ENCODE data around the gene SCFD1. TPM values are rescaled to one million over a fixed set of nuclear protein-coding genes. Genes with fewer than 3 reads are reported as not detected.
A peak's percentile ranks its signal among the peaks of the same experiment; 100 is the strongest.
"Not testable (repeated sequence)": the region's sequence is repeated elsewhere in the genome, so short reads cannot be mapped to it uniquely, and the experiment has no call there.

Gene SCFD1
- total RNA-seq, 8 experiments from 2014 or later, result 45.4 to 103 (median 76.1) TPM

DNA sequence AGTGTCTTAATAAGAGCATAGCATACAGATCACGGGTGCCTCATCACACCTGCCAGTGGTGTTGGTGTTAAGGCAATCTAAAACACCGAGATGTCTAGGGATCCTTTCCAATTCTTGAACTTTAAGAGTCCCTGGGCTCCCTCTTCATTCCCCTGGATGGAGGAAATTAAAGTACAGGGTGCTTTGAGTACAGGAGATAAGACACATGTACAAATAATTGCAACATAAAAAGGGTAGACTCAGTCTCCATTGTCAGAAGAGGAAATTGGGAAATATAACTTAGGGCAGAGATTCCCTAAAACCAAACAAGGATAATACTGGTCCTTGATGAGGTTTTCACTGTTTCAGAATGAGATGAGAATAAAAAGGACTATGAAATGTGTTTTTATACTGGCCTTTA lies 34.9 kb downstream of the SCFD1 start:
- ATAC-seq (replicated peaks in 6 of 8), result no peak
- Histone ChIP-seq H3K4me1 (replicated peaks in 1 of 2) (no peaks in the 10 kb centered on the region), H3K4me3 (no peak overlapping the region), H3K27ac (no peak overlapping the region)
- in situ Hi-C loops (cut with MboI; ENCODE audit: low pct_unique_long_range_greater_than_20kb in 2 of 9, low sequenced_read_pairs in 9 of 9, unreplicated experiment in 9 of 9), result no loop called here
- 53 to 100% (median 79%) methylated on average over 1 to 2 of the region's 2 CpGs; no CpG with 5 or more reads in 2 of the 10 experiments for WGBS, 10 experiments

DNA sequence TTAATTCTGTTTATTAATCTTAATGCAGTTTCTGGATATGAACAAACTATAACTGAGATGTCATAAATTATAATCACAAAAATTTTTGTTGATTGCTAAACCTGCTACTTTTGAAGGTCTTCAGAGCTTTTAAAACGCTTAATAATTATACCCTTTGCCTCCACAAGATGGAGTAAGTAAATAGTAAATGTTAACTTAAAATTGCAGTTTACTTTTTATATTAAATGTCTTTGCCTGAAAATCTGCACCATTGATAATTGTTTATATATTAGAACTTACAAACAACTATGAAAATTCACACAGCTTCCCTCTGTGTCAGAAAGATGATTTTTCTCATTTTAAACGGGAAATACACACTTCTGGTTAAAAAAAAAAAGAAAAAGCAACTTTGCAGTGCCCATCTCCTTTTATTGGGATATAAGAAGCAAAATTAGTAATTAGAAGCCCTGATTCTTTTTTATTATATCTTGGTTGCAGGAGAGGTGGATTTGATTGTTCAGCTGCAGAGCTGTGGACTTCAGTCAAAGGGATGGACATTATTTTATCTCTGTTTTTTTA lies 35.6 kb downstream of the SCFD1 start:
- no peak for ATAC-seq (replicated peaks in 6 of 8)
- WGBS, 10 experiments, result 15 to 94% (median 73%) methylated on average over 1 to 2 of the region's 2 CpGs
- in situ Hi-C loops (cut with MboI; ENCODE audit: low pct_unique_long_range_greater_than_20kb in 2 of 9, low sequenced_read_pairs in 9 of 9, unreplicated experiment in 9 of 9), result no loop called here
- no peak overlapping the region for H3K27ac ChIP-seq
- H3K4me3 ChIP-seq, result no peak overlapping the region
- H3K4me1 ChIP-seq (replicated peaks in 1 of 2), result no peaks in the 10 kb centered on the region

DNA sequence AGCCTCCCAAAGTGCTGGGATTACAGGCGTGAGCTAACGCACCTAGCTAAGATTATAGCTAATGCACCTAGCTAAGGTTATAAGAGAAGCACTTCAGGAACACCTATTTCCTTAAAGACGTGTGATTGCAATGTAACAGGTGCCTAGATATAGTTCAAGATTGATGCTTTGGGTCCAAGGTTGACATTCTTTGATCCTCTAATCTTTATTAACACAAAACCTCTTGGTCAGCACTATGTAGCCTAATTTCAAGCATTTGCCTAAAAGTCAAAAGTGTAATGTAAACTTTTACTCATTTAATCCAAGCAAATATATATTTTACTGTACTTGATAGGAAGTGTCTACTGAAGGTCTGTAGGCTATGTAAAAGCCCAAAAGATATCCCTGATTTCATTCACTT lies 36.5 kb downstream of the SCFD1 start:
- no peak for ATAC-seq (replicated peaks in 6 of 8)
- 81 to 100% (median 90%) methylated on average over 1 to 3 of the region's 3 CpGs; no CpG with 5 or more reads in 5 of the 10 experiments for WGBS, 10 experiments
- Histone ChIP-seq H3K4me1 (replicated peaks in 1 of 2) (no peaks in the 10 kb centered on the region), H3K4me3 (no peak overlapping the region), H3K27ac (no peak overlapping the region)
- in situ Hi-C loops (cut with MboI; ENCODE audit: low pct_unique_long_range_greater_than_20kb in 2 of 9, low sequenced_read_pairs in 9 of 9, unreplicated experiment in 9 of 9), result no loop called here

DNA sequence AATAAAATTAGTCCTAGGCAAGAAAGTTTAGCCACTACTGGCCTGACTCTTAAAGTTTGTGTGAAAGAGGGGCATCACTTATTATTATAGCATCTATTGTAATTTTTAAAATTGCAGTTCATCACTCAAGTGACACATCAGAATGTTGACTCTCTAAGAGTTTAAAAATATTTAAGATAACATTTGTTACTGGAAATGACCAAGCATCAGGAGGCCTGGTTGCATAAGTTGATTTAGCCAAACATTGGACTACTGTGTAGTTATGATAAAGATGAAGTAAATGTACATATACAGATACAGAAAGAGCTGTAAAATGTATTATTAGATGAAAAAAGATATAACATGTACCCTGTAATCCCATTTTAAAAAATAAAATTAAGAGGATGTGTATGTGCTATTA lies 47.5 kb downstream of the SCFD1 start:
- ATAC-seq (replicated peaks in 6 of 8), result no peak
- in situ Hi-C loops (cut with MboI; ENCODE audit: low pct_unique_long_range_greater_than_20kb in 2 of 9, low sequenced_read_pairs in 9 of 9, unreplicated experiment in 9 of 9), result no loop called here
- H3K27ac ChIP-seq, result no peak overlapping the region
- no peak overlapping the region for H3K4me3 ChIP-seq
- no peaks in the 10 kb centered on the region for H3K4me1 ChIP-seq (replicated peaks in 1 of 2)

DNA sequence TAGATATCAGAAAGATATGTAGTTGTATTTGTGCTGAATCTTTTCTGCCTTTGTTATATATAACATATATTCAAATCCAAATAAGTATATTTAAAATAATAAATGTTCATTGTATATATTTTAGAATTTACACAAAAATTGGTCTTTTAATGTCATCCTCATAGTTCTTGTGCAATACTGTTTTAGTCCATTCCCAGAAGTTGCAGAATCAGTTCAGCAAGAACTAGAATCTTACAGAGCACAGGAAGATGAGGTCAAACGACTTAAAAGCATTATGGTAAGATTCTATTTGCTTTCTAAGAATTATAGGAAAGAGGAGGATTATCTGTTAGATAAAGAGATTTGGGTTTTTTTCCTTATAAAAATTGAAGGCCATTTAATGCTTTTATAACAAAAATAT lies 51.0 kb downstream of the SCFD1 start:
- WGBS, 10 experiments, result 90 to 100% (median 100%) methylated on average over 1 of the region's 1 CpG; no CpG with 5 or more reads in 1 of the 10 experiments
- Histone ChIP-seq H3K27ac (no peak overlapping the region), H3K4me3 (no peak overlapping the region), H3K4me1 (replicated peaks in 1 of 2) (no peaks in the 10 kb centered on the region)
- no peak for ATAC-seq (replicated peaks in 6 of 8)
- in situ Hi-C loops (cut with MboI; ENCODE audit: low pct_unique_long_range_greater_than_20kb in 2 of 9, low sequenced_read_pairs in 9 of 9, unreplicated experiment in 9 of 9), result no loop called here

DNA sequence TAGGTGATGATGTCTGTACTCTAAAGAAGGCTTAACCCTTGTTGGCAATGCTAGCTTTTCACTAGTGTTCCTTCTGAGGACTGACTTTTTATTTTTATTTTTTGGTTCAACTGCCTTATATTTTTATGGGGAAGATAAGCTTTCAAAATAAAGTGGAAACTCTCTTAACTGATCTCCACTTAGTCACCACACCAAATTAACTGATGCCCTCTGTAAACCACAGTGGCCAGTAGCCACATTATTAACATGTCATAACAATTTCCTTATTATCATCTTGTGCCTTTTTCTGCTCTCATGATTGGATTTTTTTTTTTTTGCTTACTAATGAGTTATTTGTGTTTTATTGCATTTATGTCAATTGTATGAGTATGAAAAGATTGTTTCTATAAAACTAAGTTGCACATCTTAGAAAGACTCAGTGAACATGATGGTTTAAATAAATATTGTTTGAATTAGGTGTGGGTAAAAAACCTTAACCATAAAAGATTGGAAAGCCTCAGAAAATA lies 56.9 kb downstream of the SCFD1 start:
- no peak overlapping the region for H3K4me3 ChIP-seq
- in situ Hi-C loops (cut with MboI; ENCODE audit: low pct_unique_long_range_greater_than_20kb in 2 of 9, low sequenced_read_pairs in 9 of 9, unreplicated experiment in 9 of 9), result no loop called here
- no peak overlapping the region for H3K27ac ChIP-seq
- H3K4me1 ChIP-seq (replicated peaks in 1 of 2), result no peaks in the 10 kb centered on the region
- no peak for ATAC-seq (replicated peaks in 6 of 8)

DNA sequence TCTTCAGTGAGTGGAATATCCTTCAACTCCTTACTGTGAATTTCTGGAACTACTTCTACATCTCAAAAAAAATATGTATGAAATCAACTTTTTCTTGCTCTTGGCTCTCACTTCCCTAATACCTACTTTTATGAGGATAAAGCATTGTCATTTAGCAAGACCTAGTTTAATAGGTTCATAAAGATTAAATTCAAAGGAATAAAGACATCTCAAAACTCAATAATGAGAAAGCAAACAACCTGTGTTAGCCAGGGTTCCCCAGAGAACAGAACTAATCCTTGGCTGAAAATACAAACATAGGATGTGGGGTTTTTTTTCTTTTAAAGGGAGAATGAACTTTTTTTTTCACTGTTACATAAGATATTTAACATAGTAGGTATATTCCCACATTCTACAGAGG lies 57.9 kb downstream of the SCFD1 start:
- Histone ChIP-seq H3K27ac (no peak overlapping the region), H3K4me1 (replicated peaks in 1 of 2) (no peaks in the 10 kb centered on the region), H3K4me3 (no peak overlapping the region)
- in situ Hi-C loops (cut with MboI; ENCODE audit: low pct_unique_long_range_greater_than_20kb in 2 of 9, low sequenced_read_pairs in 9 of 9, unreplicated experiment in 9 of 9), result no loop called here
- no peak for ATAC-seq (replicated peaks in 6 of 8)

DNA sequence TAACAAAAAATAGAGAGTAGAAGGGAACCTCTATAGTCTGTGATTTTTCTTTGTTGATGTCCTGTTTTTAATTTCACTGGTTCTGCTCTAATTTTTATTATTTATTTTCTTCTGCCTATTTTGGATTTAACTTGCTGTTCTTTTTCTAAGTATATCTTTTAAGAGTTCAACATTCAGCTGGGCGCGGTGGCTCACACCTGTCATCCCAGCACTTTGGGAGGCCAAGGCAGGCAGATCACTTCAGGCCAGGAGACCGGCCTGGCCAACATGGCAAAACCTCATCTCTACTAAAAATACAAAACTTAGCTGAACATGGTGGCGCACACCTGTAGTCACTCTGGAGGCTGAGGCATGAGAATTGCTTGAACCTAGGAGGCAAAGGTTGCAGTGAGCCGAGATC lies 58.7 kb downstream of the SCFD1 start:
- 96 to 100% (median 100%) methylated on average over 2 to 5 of the region's 5 CpGs; no CpG with 5 or more reads in 1 of the 10 experiments for WGBS, 10 experiments
- H3K4me1 ChIP-seq (replicated peaks in 1 of 2); H3K4me3 ChIP-seq; in situ Hi-C loops (cut with MboI; ENCODE audit: low pct_unique_long_range_greater_than_20kb in 2 of 9, low sequenced_read_pairs in 9 of 9, unreplicated experiment in 9 of 9); H3K27ac ChIP-seq; ATAC-seq (replicated peaks in 6 of 8): not testable (repeated sequence)

DNA sequence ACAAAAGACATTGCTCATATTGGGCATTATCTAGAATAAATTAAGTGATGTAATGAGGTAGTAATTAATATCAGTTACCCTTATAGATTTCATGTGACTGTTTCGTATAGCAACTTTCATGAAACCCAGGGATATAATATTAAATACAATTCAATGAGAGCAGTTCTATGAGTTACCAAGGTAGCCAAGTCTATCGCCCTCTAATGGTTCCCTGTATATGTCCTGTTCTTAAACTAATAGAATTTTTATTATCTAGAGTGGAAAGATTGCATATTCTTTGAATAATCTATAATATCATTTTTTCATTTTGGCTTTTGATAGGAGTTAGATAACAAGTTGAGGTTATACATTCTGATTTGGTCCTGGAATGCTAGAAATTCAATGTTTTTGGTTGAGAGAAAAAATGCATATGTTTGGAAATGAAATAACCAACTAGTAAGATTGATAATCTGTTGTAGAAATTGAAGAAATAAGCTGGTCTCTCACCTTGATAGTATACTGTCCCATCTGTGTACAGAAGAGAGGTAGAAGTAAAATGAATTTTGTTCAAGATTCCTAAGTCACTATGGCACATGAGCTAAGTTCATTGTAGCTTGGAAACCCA lies 59.7 kb downstream of the SCFD1 start:
- 63 to 100% (median 89%) methylated on average over 1 to 2 of the region's 2 CpGs; no CpG with 5 or more reads in 1 of the 10 experiments for WGBS, 10 experiments
- in situ Hi-C loops (cut with MboI; ENCODE audit: low pct_unique_long_range_greater_than_20kb in 2 of 9, low sequenced_read_pairs in 9 of 9, unreplicated experiment in 9 of 9), result no loop called here
- no peak for ATAC-seq (replicated peaks in 6 of 8)
- peak overlapping the region in 1 of 5 donors; percentile 9 for H3K4me3 ChIP-seq
- H3K4me1 ChIP-seq (replicated peaks in 1 of 2), result no peaks in the 10 kb centered on the region
- no peak overlapping the region for H3K27ac ChIP-seq

DNA sequence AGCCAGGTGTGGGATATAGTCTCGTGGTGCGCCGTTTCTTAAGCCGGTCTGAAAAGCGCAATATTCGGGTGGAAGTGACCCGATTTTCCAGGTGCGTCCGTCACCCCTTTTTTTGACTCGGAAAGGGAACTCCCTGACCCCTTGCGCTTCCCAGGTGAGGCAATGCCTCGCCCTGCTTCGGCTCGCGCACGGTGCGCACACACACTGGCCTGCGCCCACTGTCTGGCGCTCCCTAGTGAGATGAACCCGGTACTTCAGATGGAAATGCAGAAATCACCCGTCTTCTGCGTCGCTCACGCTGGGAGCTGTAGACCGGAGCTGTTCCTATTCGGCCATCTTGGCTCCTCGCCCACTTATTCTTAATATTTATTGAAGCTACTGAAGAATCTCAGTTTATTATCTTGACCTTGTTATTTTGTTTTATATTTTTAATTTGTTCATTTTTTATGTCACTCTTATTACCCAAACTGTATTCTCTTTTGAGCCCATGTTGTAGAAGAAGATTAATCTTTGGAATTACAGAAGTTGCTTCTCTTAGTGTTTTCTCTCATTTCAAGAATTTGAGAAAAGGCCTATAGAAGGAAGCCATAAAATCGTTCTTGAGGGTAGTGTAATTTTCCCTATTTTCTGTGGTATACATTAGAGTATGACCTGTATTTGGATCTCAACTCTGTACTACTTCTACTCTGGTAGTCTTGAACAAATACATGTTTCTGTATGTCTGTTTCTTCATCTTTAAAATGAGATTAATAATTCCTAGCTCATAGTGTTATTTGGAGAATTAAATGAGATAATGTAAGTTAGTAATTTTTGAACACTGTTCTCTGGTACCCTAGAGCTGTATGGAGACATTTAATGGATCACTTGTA lies 68.6 kb downstream of the SCFD1 start:
- ATAC-seq (replicated peaks in 6 of 8), result peak in 2 of 8 experiments; percentile 32 to 41
- H3K4me1 ChIP-seq (replicated peaks in 1 of 2); in situ Hi-C loops (cut with MboI; ENCODE audit: low pct_unique_long_range_greater_than_20kb in 2 of 9, low sequenced_read_pairs in 9 of 9, unreplicated experiment in 9 of 9): not testable (repeated sequence)
- H3K4me3 ChIP-seq, result peak overlapping the region; percentile 7 to 35 (median 13)
- H3K27ac ChIP-seq, result peak overlapping the region; percentile 31 to 52
- WGBS, 10 experiments, result 0 to 100% (median 49%) methylated on average over 1 to 2 of the region's 28 CpGs; no CpG with 5 or more reads in 2 of the 10 experiments

DNA sequence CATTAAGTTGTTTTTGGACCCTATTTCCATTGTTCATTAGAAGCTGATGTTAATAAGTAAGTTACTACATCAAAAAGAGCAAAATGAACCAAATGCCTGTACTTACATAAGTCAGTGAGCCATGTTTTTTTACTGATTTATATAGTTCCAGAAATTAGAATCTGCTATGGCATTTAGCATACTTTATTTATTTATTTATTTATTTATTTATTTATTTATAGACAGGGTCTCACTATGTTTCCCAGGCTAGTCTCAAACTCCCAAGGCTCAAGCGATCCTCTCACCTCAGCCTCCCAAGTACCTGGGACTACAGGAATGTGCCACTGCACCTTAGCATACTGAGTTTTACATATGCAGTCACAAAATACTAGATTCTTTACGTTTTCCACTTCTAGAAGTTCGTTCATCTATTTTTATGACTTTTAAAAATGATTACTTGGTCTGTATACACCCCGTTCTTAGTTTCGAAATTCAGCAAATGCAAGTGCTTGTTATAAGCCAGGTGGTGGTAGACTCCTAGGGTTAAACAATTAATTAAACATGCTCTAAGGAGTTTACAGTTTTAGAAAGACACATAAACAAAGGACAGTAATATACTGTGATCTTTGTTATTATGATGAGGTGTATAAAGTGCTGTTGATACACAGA lies 69.8 kb downstream of the SCFD1 start:
- 90 to 100% (median 97%) methylated on average over 1 to 5 of the region's 5 CpGs for WGBS, 10 experiments
- no peak for ATAC-seq (replicated peaks in 6 of 8)

DNA sequence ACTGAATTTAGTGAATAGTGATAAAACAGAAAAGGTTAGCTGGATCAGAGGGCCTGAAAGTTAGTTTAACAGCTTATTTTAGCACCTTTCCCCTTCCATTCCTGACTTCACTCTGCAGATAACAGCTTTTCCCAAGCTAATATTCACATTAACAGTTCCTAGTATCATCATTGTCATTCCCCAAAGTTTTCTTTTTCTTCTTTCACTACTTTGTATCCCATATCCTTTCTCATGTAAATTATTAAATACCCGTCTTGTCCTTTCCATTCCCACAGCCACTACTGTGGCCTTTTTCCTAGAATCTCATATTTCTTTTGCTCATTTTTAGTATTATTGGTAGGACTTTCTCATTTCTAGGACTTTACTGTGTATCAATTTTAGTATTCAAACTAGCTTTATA lies 70.5 kb downstream of the SCFD1 start:
- Histone ChIP-seq H3K27ac (no peak overlapping the region), H3K4me1 (replicated peaks in 1 of 2) (no peaks in the 10 kb centered on the region), H3K4me3 (no peak overlapping the region)
- in situ Hi-C loops (cut with MboI; ENCODE audit: low pct_unique_long_range_greater_than_20kb in 2 of 9, low sequenced_read_pairs in 9 of 9, unreplicated experiment in 9 of 9), result no loop called here
- 47 to 100% (median 85%) methylated on average over 1 of the region's 1 CpG; no CpG with 5 or more reads in 2 of the 10 experiments for WGBS, 10 experiments
- ATAC-seq (replicated peaks in 6 of 8), result no peak

More for the DNA sequence above, 69.8 kb downstream of the SCFD1 start:
- Histone ChIP-seq H3K27ac (no peak overlapping the region), H3K4me1 (replicated peaks in 1 of 2) (no peaks in the 10 kb centered on the region), H3K4me3 (no peak overlapping the region)
- in situ Hi-C loops (cut with MboI; ENCODE audit: low pct_unique_long_range_greater_than_20kb in 2 of 9, low sequenced_read_pairs in 9 of 9, unreplicated experiment in 9 of 9), result no loop called here

DNA sequence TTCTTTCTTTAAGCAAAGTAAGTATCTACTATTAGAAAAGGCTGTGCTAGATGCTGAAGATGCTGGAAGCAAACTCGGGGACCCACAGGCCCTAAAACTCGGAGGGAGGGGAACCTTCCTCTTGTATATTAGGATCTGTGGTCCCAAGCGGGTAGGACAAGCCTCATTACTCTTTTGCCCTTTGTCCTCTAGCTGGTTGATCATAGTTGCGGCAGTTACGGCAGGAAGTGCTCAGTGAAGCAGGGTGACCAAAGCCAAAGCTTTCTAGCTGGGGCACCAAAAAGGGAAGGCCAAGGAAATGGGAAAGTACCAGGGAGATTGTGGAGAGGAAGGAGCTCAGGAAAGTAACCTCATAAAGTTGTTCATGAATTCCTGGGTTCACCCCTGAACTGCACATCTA lies 76.3 kb downstream of the SCFD1 start:
- Histone ChIP-seq H3K27ac (no peak overlapping the region), H3K4me3 (no peak overlapping the region), H3K4me1 (replicated peaks in 1 of 2) (no peaks in the 10 kb centered on the region)
- in situ Hi-C loops (cut with MboI; ENCODE audit: low pct_unique_long_range_greater_than_20kb in 2 of 9, low sequenced_read_pairs in 9 of 9, unreplicated experiment in 9 of 9), result no loop called here
- 60 to 100% (median 93%) methylated on average over 1 to 4 of the region's 5 CpGs; no CpG with 5 or more reads in 1 of the 10 experiments for WGBS, 10 experiments
- no peak for ATAC-seq (replicated peaks in 6 of 8)

Data from motor neuron (in vitro differentiated cells).